SK-N-MC (cell line): ENCODE data around the gene RNF227.

Experiments used
- EZH2 ChIP-seq: fragments of 200-600 bp; sonication (generic); IDR thresholded peaks from one replicate; pipeline ENCODE4 v1.6.1; 2017; ENCODE audit warnings: antibody characterized with exemption
- FOXP2 ChIP-seq: optimal IDR thresholded peaks from 2 replicates; pipeline ENCODE3; 2011; ENCODE audit warnings: mild to moderate bottlenecking, moderate library complexity; ENCODE audit not compliant: insufficient read depth; ENCODE audit errors: extremely low read length, control extremely low read depth
- POLR2AphosphoS5 ChIP-seq: IDR thresholded peaks from 2 replicates; pipeline ENCODE4 v1.6.1; 2012; ENCODE audit warnings: mild to moderate bottlenecking, low read depth, low read length, borderline replicate concordance

DNA sequence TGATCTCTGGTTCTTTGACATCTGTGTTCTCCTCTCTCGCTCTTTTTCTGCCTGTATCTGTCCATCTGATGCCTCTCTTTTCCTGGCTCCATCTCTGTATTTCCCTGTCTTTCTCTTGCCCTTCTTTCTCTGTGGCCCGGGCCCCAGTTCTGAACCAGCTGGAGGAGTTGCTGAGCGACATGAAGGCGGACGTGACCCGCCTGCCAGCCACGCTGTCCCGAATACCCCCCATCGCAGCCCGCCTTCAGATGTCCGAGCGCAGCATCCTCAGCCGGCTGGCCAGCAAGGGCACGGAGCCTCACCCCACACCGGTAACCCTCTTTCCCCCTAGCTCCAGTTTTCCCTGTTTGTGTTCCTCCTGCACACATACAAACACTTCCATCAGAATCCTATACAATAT, 5.8 kb downstream of the RNF227 start:
- no peak for TF ChIP-seq POLR2AphosphoS5
- TF ChIP-seq EZH2, result no peak
- TF ChIP-seq FOXP2, result no peak
